Uterus (tissue), 4 donors: ENCODE results near the gene HOXB7. TPM values are rescaled to one million over a fixed set of nuclear protein-coding genes. Genes with fewer than 3 reads are reported as not detected.

ENCODE experiments used
- DNase-seq, 2 donors: peaks; one replicate each; pipeline ENCODE4 v3.0.0-alpha.2; 2019 to 2020
- H3K27ac ChIP-seq, 2 donors: fragments of 200-600 bp; sonication (generic); 1 replicate in 1 of 2; 2 replicates in 1 of 2; pipeline ENCODE4 v1.5.1; 2016 to 2018
- H3K27me3 ChIP-seq, 2 donors: fragments of 200-600 bp; sonication (generic); one replicate each; pipeline ENCODE4 v1.5.1; 2018 to 2019; ENCODE audit warnings: control low read depth in 1 of 2
- H3K36me3 ChIP-seq, 2 donors: fragments of 200-600 bp; sonication (generic); one replicate each; pipeline ENCODE4 v1.5.1; 2019; ENCODE audit warnings: control low read depth in 1 of 2
- H3K4me1 ChIP-seq, 2 donors: fragments of 200-600 bp; sonication (generic); one replicate each; pipeline ENCODE4 v1.5.1; 2018 to 2019; ENCODE audit warnings: control low read depth in 1 of 2
- H3K4me3 ChIP-seq, 2 donors: fragments of 200-600 bp; sonication (generic); 1 replicate in 1 of 2; 2 replicates in 1 of 2; pipeline ENCODE4 v1.5.1; 2018 to 2019; ENCODE audit warnings: mild to moderate bottlenecking in 1 of 2
- H3K9me3 ChIP-seq, 2 donors: fragments of 200-600 bp; sonication (generic); one replicate each; pipeline ENCODE4 v1.5.1; 2019; ENCODE audit warnings: control low read depth in 1 of 2
- CTCF ChIP-seq, 4 experiments: fragments of 200-600 bp in 2 of 4; fragments of 450-650 bp in 2 of 4; sonication (generic) in 2 of 4; IDR thresholded peaks; one replicate each; pipeline ENCODE4 v1.5.1; 2016 to 2019; ENCODE audit warnings: antibody characterized with exemption in 4 of 4, mild to moderate bottlenecking in 2 of 4, moderate library complexity in 1 of 4
- POLR2A ChIP-seq, 2 donors: fragments of 450-650 bp; IDR thresholded peaks; one replicate each; pipeline ENCODE4 v1.6.1; 2016; ENCODE audit warnings: antibody characterized with exemption in 2 of 2, mild to moderate bottlenecking in 1 of 2, moderate library complexity in 1 of 2
- intact Hi-C: fragments of 100-400 bp; cut with DNase I; formaldehyde crosslinking; loops from one replicate; pipeline ENCODE4 v1.15.1; 2023; ENCODE audit warnings: low total_unique reads
- total RNA-seq, 4 donors: library from RNA; depleted of rRNA in 3 of 4; stranded (reverse); fragments of >200 nt in 3 of 4; gene quantifications; one replicate each; pipeline versions ENCODE4 v1.1.0 to v1.2.4, GENCODE V29; 2014 to 2023
- donor health status: DM: yes; HTN: yes; CAD: no.

The HOXB7 gene
- total RNA-seq, 4 donors from 2014 or later = 1.0 to 6.9 (median 3.5) TPM; not detected in 1

DNA sequence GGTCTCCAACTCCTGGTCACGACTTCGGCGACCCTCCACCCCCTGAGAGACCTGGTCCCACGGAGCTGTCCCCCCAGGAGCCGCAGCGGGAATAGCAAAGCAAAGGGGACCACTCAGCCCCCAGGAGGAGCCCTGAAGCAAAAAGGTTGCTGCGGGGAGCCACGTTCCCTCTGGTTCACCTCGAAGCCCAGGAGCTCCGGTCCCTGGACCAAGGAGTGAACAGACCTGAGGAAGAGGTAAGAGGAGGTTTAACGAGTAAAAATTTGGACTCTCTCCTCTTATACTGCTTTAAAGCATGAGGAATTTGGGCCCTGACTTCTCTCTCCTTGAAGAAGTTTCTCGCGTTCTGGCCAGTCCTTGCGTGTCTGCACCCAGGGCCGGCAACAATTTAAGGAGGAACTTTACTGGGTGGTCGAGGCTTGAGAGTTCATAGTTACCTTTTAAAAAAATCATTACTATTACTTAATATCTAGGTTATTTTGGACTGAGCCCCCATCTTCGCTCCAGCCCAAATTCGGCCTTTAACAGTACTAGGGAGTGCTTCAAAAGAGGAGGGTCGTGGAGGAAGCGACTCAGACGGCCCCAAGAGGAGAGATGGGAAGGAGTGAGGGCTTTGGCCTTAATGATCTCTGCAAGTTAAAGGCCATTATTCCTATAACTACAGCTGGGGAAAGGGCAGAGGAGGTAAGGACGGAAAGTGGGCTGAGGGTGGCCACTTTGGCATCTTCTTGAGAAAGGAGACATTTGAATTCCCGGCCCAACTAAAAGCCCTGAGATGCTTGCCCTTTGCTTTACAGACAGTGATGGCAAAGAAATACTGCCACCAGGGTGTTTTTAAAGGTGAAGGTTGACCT is 32.3 kb upstream of the HOXB7 start:
- no peak for TF ChIP-seq CTCF (IDR thresholded peaks at IDR 0.05)
- TF ChIP-seq POLR2A (IDR thresholded peaks at IDR 0.05) = no peak
- Histone ChIP-seq H3K4me1 (no peaks in the 10 kb centered on the region), H3K36me3 (no peaks in the 10 kb centered on the region), H3K27me3 (peaks cover 4 to 47% of the 10 kb centered on the region in 2 donors), H3K4me3 (no peak overlapping the region), H3K9me3 (no peaks in the 10 kb centered on the region), H3K27ac (no peak overlapping the region)
- DNase-seq = no peak
- intact Hi-C loops = no loop called here

DNA sequence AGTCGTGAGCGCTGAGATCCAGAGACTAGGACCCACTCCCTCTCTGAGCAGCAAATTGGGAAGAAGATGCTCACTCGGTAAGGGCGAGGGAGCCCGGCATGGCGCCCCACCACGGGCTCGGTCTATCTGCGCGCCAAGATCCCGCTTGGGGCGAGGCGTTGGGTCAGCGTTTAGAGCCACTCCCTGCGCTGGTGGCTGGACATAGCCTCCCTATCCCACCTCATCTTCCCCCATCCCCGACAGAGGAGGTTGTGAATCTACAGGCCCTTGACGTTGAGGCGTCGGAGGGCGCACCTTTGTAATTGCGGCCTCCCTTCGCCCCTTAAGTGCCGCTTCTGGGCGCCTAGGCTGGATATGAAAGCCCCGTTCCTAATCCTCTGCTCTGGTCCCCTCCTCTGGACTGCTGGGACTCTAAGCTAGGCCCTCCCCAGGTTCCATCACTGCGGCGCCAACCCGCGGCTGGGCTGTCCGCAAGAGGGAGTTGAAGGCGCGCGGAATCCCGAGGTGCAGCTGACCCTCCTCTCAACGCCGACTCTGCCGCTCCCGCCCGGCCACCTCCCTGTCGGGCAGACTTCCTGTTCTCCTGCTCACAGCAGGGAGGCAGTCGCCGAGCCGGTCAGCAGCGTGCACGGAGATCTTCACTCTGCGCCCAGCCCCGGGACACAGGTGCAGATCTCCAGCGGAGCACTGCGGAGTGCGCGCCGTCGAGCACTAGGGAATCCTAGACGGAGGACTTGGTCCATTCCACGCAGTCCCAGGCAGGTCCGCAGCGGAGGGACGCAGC is 31.4 kb upstream of the HOXB7 start:
- TF ChIP-seq CTCF (IDR thresholded peaks at IDR 0.05) (no peak), POLR2A (IDR thresholded peaks at IDR 0.05) (no peak)
- H3K4me1 ChIP-seq = no peaks in the 10 kb centered on the region
- no peak for DNase-seq
- no peak overlapping the region for H3K27ac ChIP-seq
- H3K4me3 ChIP-seq = no peak overlapping the region
- H3K9me3 ChIP-seq = no peaks in the 10 kb centered on the region
- intact Hi-C loops = no loop called here
- H3K36me3 ChIP-seq = no peaks in the 10 kb centered on the region
- peaks cover 4 to 55% of the 10 kb centered on the region in 2 donors for H3K27me3 ChIP-seq

- TF ChIP-seq POLR2A (IDR thresholded peaks at IDR 0.05) (no peak), CTCF (IDR thresholded peaks at IDR 0.05) (no peak)
- Histone ChIP-seq H3K36me3 (no peaks in the 10 kb centered on the region), H3K27me3 (peaks cover 7 to 62% of the 10 kb centered on the region in 2 donors), H3K4me3 (no peak overlapping the region), H3K9me3 (no peaks in the 10 kb centered on the region), H3K27ac (no peak overlapping the region), H3K4me1 (no peaks in the 10 kb centered on the region)
- intact Hi-C loops = no loop called here
- DNase-seq = no peak
These were observed 30.8 kb upstream of the HOXB7 start for GRCh38 chr17:48641541-48642058.

DNA sequence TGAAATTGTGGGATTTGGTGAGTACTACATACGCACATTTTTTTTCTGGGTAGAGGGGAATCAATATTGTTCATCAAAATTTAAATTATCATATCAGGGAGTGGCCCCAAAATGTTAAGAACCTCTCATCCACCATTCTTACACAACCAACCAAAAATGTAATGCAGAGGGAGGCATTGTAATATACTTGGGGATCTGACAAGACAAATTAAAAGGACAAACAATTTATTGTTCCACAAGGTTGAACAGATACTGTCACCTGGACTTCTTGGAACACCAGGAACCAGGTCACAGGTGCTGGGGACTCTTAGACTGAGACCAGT is 30.0 kb upstream of the HOXB7 start:
- no peaks in the 10 kb centered on the region for H3K4me1 ChIP-seq
- DNase-seq = no peak
- H3K4me3 ChIP-seq = no peak overlapping the region
- TF ChIP-seq POLR2A (IDR thresholded peaks at IDR 0.05) (no peak), CTCF (IDR thresholded peaks at IDR 0.05) (no peak)
- H3K27me3 ChIP-seq = peaks cover 9 to 62% of the 10 kb centered on the region in 2 donors
- intact Hi-C loops = no loop called here
- no peak overlapping the region for H3K27ac ChIP-seq
- no peaks in the 10 kb centered on the region for H3K9me3 ChIP-seq
- no peaks in the 10 kb centered on the region for H3K36me3 ChIP-seq
